Dendritic cell treated with granulocyte-macrophage colony-stimulating factor and Interleukin-4, amounts not matched to agents 40 ng/mL and 50 ng/mL, for 4 days (primary cell): ENCODE results near the gene FAM89B.
"Not testable (repeated sequence)": the region's sequence is repeated elsewhere in the genome, so short reads cannot be mapped to it uniquely, and the experiment has no call there.

Experiments
- H3K27ac Mint-ChIP-seq: one replicate; pipeline ENCODE4 v1.8.0; 2022; ENCODE audit warnings: mild to moderate bottlenecking, mixed read lengths
- H3K27me3 Mint-ChIP-seq: one replicate; pipeline ENCODE4 v1.8.0; 2022; ENCODE audit warnings: mild to moderate bottlenecking, mixed read lengths
- H3K36me3 Mint-ChIP-seq: one replicate; pipeline ENCODE4 v1.8.0; 2022; ENCODE audit warnings: low read depth, mixed read lengths
- H3K4me1 Mint-ChIP-seq: one replicate; pipeline ENCODE4 v1.8.0; 2022; ENCODE audit warnings: low read depth, mixed read lengths
- H3K4me3 Mint-ChIP-seq: one replicate; pipeline ENCODE4 v1.8.0; 2022; ENCODE audit warnings: mild to moderate bottlenecking, moderate library complexity, mixed read lengths
- H3K9me3 Mint-ChIP-seq: one replicate; pipeline ENCODE4 v1.8.0; 2022; ENCODE audit warnings: mixed read lengths
- intact Hi-C: fragments of 100-400 bp; cut with micrococcal nuclease; formaldehyde crosslinking; loops from one replicate; pipeline ENCODE4 v1.15.0; 2022

FAM89B gene

DNA sequence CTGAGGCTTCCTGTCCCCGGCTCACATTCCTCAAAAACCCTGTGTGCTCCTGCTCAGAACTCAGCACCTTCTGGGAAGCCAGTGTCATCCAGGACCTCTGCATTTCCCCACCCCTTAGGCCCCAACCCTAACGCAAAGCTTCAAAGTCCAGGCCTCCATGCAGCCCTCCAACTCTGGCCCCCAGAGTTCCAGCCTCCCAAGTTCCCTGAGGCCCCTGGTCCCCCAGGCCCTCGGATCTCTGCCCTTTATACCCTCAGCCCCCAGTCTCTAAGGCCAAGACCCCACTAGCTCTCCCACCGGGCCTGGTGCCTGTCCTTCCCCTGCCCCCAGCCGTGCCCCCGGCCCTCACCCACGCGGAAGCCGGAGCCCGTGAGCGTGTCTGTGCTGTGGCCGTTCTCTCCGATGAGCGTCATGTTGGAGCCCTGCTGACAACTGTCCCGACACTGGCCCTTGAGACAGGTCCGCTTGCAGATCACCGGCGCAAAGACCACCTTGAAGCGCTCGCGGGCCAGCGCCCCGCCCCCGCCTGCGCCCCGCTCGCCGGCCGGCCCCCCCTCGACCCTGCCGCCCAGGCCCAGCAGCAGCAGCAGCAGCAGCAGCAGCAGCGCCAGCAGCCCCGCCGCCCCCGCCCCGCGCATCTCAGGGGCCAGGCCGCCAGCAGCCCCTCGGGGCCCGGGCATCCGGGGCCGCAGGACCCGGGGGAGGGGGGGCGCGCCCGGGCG lies 14.9 kb upstream of the FAM89B start:
- H3K27me3 Mint-ChIP-seq, result peaks cover 54% of the 10 kb centered on the region
- no peak overlapping the region for H3K27ac Mint-ChIP-seq
- H3K9me3 Mint-ChIP-seq, result no peaks in the 10 kb centered on the region
- peak overlapping the region; percentile 39 for H3K4me3 Mint-ChIP-seq
- no peaks in the 10 kb centered on the region for H3K36me3 Mint-ChIP-seq
- intact Hi-C loops, result no loop called here
- peaks cover 55% of the 10 kb centered on the region for H3K4me1 Mint-ChIP-seq

DNA sequence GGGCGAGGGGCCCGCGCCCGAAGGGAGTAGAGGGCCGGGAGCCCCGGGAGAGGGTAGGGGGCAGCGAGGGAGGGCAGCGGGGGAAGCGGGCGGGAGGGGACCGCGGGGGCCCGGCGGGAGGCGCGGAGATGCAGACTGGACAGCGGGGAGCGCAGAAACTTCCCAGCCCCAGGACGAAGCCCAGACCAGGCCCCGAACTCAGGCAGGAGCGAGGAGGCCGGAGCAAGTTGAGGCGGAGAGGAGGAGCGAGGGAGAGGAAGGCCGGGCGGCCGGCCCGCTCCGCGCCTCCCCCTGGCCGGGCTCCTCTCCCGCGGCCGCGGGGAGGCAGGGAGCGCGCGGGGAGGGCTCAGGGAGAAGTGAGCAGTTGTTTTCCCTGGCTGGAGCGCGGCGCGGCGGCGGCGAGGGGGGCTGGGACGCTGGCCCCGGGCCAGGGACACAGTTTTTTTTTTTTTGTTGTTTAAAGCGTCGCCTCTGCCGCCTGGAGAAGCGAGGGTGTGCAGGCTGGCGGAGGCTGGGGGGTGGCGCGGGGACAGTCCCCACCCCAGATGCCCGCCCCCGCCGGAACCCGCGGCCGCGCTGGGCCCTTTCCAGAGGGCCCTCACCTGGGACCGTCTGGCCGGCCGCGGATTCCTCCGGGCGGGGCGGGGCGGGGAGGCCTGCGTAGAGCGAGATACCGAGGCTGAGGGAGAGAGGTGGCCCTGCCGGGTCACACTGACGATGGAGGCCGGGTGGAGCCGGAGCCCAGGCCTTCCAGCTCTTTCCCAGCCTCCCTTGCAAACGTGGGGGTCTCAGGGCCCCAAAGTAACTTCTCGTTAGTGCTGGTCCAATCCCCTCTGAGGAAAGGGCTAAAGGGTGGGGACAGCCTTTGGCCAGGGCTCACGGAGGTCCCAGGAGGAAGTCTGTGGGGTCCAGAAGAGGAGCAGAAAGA lies 14.1 kb upstream of the FAM89B start, which contains the start of gene LTBP3:
Gene LTBP3 (minus strand): TSS at position 358 of the 928 bp plus-strand sequence. CDS start 400 bp downstream, outside the sequence.
- Mint-ChIP-seq H3K27me3 (peaks cover 56% of the 10 kb centered on the region), H3K27ac (peak within 1 kb of the TSS; percentile 28), H3K36me3 (no peaks in the 10 kb centered on the region), H3K9me3 (no peaks in the 10 kb centered on the region), H3K4me1 (peaks cover 47% of the 10 kb centered on the region), H3K4me3 (peak within 1 kb of the TSS; percentile 65)
- intact Hi-C loops, result no loop called here

GRCh38 chr11:65558930-65559509 lies 13.3 kb upstream of the FAM89B start:
- H3K27me3 Mint-ChIP-seq, result peaks cover 57% of the 10 kb centered on the region
- H3K27ac Mint-ChIP-seq, result no peak overlapping the region
- H3K9me3 Mint-ChIP-seq, result no peaks in the 10 kb centered on the region
- no peaks in the 10 kb centered on the region for H3K36me3 Mint-ChIP-seq
- H3K4me1 Mint-ChIP-seq, result peaks cover 47% of the 10 kb centered on the region
- no peak overlapping the region for H3K4me3 Mint-ChIP-seq
- intact Hi-C loops, result no loop called here

- Mint-ChIP-seq H3K9me3 (no peaks in the 10 kb centered on the region), H3K27ac (no peak overlapping the region), H3K4me3 (no peak overlapping the region), H3K36me3 (no peaks in the 10 kb centered on the region), H3K27me3 (peaks cover 53% of the 10 kb centered on the region), H3K4me1 (peaks cover 43% of the 10 kb centered on the region)
- intact Hi-C loops, result no loop called here
These were observed 12.8 kb upstream of the FAM89B start for GRCh38 chr11:65559535-65559934.

- intact Hi-C loops, result no loop called here
- no peak overlapping the region for H3K4me3 Mint-ChIP-seq
These were observed 12.3 kb upstream of the FAM89B start for GRCh38 chr11:65559951-65560537.

GRCh38 chr11:65560555-65561418 lies 11.6 kb upstream of the FAM89B start:
- Mint-ChIP-seq H3K36me3 (no peaks in the 10 kb centered on the region), H3K9me3 (no peaks in the 10 kb centered on the region), H3K4me3 (no peak overlapping the region)

More at GRCh38 chr11:65559951-65560537, 12.3 kb upstream of the FAM89B start:
- Mint-ChIP-seq H3K4me1 (peaks cover 41% of the 10 kb centered on the region), H3K36me3 (no peaks in the 10 kb centered on the region), H3K27ac (no peak overlapping the region), H3K9me3 (no peaks in the 10 kb centered on the region), H3K27me3 (peaks cover 48% of the 10 kb centered on the region)

DNA sequence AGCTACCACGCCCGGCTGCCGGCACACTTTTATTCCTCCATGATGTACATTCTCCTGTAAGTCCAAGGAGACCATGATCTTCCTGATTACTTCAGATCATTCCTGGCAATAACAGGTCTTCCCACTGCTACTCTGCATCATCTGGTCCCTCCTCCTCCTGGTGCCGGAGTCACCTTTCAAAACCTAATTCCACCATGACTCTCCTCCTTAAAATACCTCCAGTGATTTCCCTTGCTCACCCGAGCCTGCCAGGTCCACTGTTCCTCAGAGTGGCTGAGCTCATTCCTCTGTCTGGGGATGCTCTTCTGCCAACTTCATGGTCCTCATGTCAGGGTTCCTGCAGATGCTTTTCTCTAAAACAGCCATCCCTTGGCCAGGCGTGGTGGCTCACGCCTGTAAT lies 10.3 kb upstream of the FAM89B start:
- peaks cover 39% of the 10 kb centered on the region for H3K4me1 Mint-ChIP-seq
- H3K9me3 Mint-ChIP-seq, result no peaks in the 10 kb centered on the region
- H3K27ac Mint-ChIP-seq, result no peak overlapping the region
- peaks cover 5% of the 10 kb centered on the region for H3K36me3 Mint-ChIP-seq
- H3K27me3 Mint-ChIP-seq, result peaks cover 36% of the 10 kb centered on the region
- H3K4me3 Mint-ChIP-seq, result no peak overlapping the region
- intact Hi-C loops, result no loop called here

More at GRCh38 chr11:65560555-65561418, 11.6 kb upstream of the FAM89B start:
- intact Hi-C loops, result no loop called here
- peaks cover 44% of the 10 kb centered on the region for H3K27me3 Mint-ChIP-seq
- H3K27ac Mint-ChIP-seq, result no peak overlapping the region
- peaks cover 41% of the 10 kb centered on the region for H3K4me1 Mint-ChIP-seq

- intact Hi-C loops, result no loop called here
- Mint-ChIP-seq H3K36me3 (peaks cover 10% of the 10 kb centered on the region), H3K27ac (no peak overlapping the region), H3K9me3 (no peaks in the 10 kb centered on the region), H3K4me1 (peaks cover 34% of the 10 kb centered on the region), H3K27me3 (peaks cover 31% of the 10 kb centered on the region), H3K4me3 (no peak overlapping the region)
These were observed 9.6 kb upstream of the FAM89B start for GRCh38 chr11:65562788-65563187.

DNA sequence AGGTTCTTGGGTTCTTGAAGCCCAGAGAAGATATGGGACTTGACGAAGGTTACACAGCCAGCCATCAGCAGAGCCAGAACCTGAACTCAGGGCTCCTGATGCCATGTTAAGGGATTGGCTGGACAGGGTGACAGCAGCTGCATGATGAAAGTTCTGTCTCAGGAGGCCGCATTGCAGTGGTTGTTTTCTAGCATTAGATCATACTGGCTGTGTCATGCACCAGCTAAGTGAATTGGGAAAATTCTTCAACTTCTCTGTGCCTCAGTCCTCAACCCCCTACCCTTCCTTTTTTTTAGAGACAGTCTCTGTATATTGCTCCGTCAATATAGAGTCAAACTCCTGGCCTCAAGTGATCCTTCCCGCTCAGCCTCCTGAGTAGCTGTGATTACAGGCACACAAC lies 8.7 kb upstream of the FAM89B start:
- Mint-ChIP-seq H3K4me1 (peaks cover 42% of the 10 kb centered on the region), H3K27ac (no peak overlapping the region), H3K27me3 (peaks cover 26% of the 10 kb centered on the region), H3K9me3 (no peaks in the 10 kb centered on the region), H3K4me3 (no peak overlapping the region), H3K36me3 (peaks cover 18% of the 10 kb centered on the region)
- intact Hi-C loops, result no loop called here

GRCh38 chr11:65564879-65565559 lies 7.3 kb upstream of the FAM89B start:
- H3K27ac Mint-ChIP-seq, H3K9me3 Mint-ChIP-seq, H3K4me3 Mint-ChIP-seq, intact Hi-C loops: not testable (repeated sequence)
- H3K36me3 Mint-ChIP-seq, result peaks cover 32% of the 10 kb centered on the region
- H3K4me1 Mint-ChIP-seq, result peaks cover 48% of the 10 kb centered on the region
- H3K27me3 Mint-ChIP-seq, result peaks cover 17% of the 10 kb centered on the region

GRCh38 chr11:65565624-65566453 lies 6.5 kb upstream of the FAM89B start:
- intact Hi-C loops, result no loop called here
- H3K9me3 Mint-ChIP-seq, result no peaks in the 10 kb centered on the region
- H3K4me3 Mint-ChIP-seq, result no peak overlapping the region
- H3K36me3 Mint-ChIP-seq, result peaks cover 40% of the 10 kb centered on the region
- peaks cover 9% of the 10 kb centered on the region for H3K27me3 Mint-ChIP-seq
- H3K27ac Mint-ChIP-seq, result no peak overlapping the region
- peaks cover 46% of the 10 kb centered on the region for H3K4me1 Mint-ChIP-seq
